Measurements from ENCODE around the gene MEIS1.

- TF ChIP-seq CTCF (conservative IDR thresholded peaks at IDR 0.05; ENCODE audit: low read length) (no peak), EZH2phosphoT487 (IDR thresholded peaks at IDR 0.05; ENCODE audit: borderline replicate concordance, low read depth, low read length) (no peak)
Observed at GRCh38 chr2:66443979-66444861, 9.3 kb downstream of the MEIS1 start.
